ENCODE measurements around the gene RAPGEF1. TPM values are rescaled to one million over a fixed set of nuclear protein-coding genes. Genes with fewer than 3 reads are reported as not detected.

Gene RAPGEF1
- polyA plus RNA-seq, 2 of the 4 experiments (the other 2 are of a cell fraction) = 21.6 to 27.7 TPM

DNA sequence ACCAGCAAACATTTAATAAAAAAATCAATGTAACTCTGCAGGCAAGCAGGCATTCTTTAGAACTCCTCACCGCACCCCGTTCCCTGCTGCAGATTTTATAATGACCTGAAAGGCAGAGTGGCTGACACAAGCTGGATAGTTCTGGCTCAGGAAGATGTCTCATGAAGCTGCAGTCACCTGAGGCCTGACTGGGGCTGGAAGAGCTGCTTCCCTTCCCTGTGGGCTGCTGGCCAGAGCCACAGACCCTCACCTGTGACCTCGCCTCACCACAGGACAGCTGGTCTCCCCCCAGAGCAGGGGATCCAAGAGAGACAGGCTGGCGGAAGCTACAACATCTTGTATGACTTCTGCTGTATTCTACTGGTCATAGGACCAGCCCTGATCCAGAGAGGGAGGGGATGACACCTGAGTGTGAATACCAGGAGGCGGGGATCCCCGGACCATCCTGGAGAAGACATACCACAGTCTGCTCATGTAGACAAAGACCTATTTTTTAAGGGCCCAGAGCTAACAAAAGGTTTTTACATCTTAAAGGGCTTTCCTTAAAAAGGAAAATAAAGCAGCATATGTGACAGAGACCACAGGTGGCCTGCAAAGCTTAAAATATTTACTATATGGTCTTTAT, 43.9 kb downstream of the RAPGEF1 start:
- POLR2A ChIA-PET = no interaction called here

DNA sequence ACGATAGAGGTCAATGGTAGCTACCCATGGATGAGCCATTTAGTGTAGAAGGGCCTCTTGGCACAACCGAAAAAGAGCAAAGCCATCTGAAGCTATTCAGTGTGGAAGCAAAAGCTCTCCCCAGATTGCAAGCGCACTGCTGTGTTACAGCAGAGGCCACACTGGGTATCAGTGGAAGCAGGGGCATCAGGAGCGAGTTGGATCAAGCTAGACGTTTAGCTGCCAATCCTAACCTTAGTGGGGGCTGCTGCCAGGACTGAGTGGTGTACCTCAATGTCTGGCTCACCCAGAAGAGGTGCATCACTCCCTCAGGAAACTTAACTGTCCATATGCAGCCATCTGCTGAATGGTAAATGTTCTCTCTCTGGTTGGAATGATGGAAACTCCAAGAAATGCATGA, 44.5 kb downstream of the RAPGEF1 start:
- H3K4me3 ChIP-seq = no peak overlapping the region
- ChIA-PET CTCF (interaction anchor here (0.6 to 2.3 kb wide), 10 partner anchors 11 to 564 kb away, joined by 3 to 6 read pairs (median 3); no protein-coding TSS in a partner anchor), POLR2A (no interaction called here)
- TF ChIP-seq, protein P1, sequence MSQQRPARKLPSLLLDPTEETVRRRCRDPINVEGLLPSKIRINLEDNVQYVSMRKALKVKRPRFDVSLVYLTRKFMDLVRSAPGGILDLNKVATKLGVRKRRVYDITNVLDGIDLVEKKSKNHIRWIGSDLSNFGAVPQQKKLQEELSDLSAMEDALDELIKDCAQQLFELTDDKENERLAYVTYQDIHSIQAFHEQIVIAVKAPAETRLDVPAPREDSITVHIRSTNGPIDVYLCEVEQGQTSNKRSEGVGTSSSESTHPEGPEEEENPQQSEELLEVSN (IDR thresholded peaks at IDR 0.05; ENCODE audit: borderline replicate concordance, low read depth) = no peak
- TF ChIP-seq, protein P2, sequence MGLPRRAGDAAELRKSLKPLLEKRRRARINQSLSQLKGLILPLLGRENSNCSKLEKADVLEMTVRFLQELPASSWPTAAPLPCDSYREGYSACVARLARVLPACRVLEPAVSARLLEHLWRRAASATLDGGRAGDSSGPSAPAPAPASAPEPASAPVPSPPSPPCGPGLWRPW (IDR thresholded peaks at IDR 0.05) = no peak
- no peak for TF ChIP-seq BHLHE40 (IDR thresholded peaks at IDR 0.05; ENCODE audit: low read depth, low read length)
- TF ChIP-seq NFE2L2 (conservative IDR thresholded peaks at IDR 0.05; ENCODE audit: low read length) = no peak
- no peak for TF ChIP-seq MYC (IDR thresholded peaks at IDR 0.05; ENCODE audit: borderline replicate concordance, low read length)
- TF ChIP-seq POLR2AphosphoS2 (conservative IDR thresholded peaks at IDR 0.05; ENCODE audit: low read length) = no peak
- no peak for TF ChIP-seq FOSB (CRISPR knock-in tag; IDR thresholded peaks at IDR 0.05)
- TF ChIP-seq CEBPB (IDR thresholded peaks at IDR 0.05) = no peak
- no peak for TF ChIP-seq POLR2A (IDR thresholded peaks at IDR 0.05; ENCODE audit: low read length)
- no peak for TF ChIP-seq HOXB13 (CRISPR knock-in tag; IDR thresholded peaks at IDR 0.05; ENCODE audit: low read depth)
- DNase-seq (ENCODE audit: low read depth in 1 of 2, low spot score in 1 of 2) (no peak), ATAC-seq (no peak), FAIRE-seq (no peak)
- no peaks in the 10 kb centered on the region for H3K9me3 ChIP-seq
- H3K4me2 ChIP-seq = no peak overlapping the region
- H3K4me1 ChIP-seq = peaks cover 9% of the 10 kb centered on the region
- 87% methylated on average over 5 of the region's 5 CpGs for WGBS (ENCODE audit: missing lambda C conversion rate)
- no peak overlapping the region for H3K27ac ChIP-seq

More for the DNA sequence above, 43.9 kb downstream of the RAPGEF1 start:
- Histone ChIP-seq H3K4me3 (no peak overlapping the region), H3K4me1 (peaks cover 9% of the 10 kb centered on the region), H3K9me3 (no peaks in the 10 kb centered on the region), H3K4me2 (no peak overlapping the region), H3K27ac (no peak overlapping the region)
- FAIRE-seq (no peak), ATAC-seq (no peak), DNase-seq (ENCODE audit: low read depth in 1 of 2, low spot score in 1 of 2) (no peak)
- TF ChIP-seq RARB (CRISPR knock-in tag; IDR thresholded peaks at IDR 0.05) (no peak), FOSB (CRISPR knock-in tag; IDR thresholded peaks at IDR 0.05) (no peak), TFCP2L1 (CRISPR knock-in tag; IDR thresholded peaks at IDR 0.05) (no peak), RAD21 (conservative IDR thresholded peaks at IDR 0.05 in 1 of 2, IDR thresholded peaks at IDR 0.05 in 1 of 2) (no peak), CHD2 (IDR thresholded peaks at IDR 0.05; ENCODE audit: low read length, partially characterized antibody) (no peak), HDAC2 (IDR thresholded peaks at IDR 0.05) (no peak), NFE2L2 (conservative IDR thresholded peaks at IDR 0.05; ENCODE audit: low read length) (no peak), MAZ (IDR thresholded peaks at IDR 0.05; ENCODE audit: borderline replicate concordance, low read depth, low read length) (no peak), HOXB5 (CRISPR knock-in tag; IDR thresholded peaks at IDR 0.05) (no peak), NPAS2 (CRISPR knock-in tag; IDR thresholded peaks at IDR 0.05; ENCODE audit: borderline replicate concordance) (no peak), BHLHE40 (IDR thresholded peaks at IDR 0.05; ENCODE audit: low read depth, low read length) (no peak), CBX2 (IDR thresholded peaks at IDR 0.05; ENCODE audit: borderline replicate concordance, low read depth) (no peak), ZFP36 (IDR thresholded peaks at IDR 0.05; ENCODE audit: borderline replicate concordance, partially characterized antibody) (no peak), MYC (IDR thresholded peaks at IDR 0.05; ENCODE audit: borderline replicate concordance, low read length) (no peak), CEBPB (IDR thresholded peaks at IDR 0.05) (no peak), HOXB13 (CRISPR knock-in tag; IDR thresholded peaks at IDR 0.05; ENCODE audit: low read depth) (no peak), ESRRA (IDR thresholded peaks at IDR 0.05; ENCODE audit: borderline replicate concordance, low read length) (no peak)
- TF ChIP-seq, protein P3, sequence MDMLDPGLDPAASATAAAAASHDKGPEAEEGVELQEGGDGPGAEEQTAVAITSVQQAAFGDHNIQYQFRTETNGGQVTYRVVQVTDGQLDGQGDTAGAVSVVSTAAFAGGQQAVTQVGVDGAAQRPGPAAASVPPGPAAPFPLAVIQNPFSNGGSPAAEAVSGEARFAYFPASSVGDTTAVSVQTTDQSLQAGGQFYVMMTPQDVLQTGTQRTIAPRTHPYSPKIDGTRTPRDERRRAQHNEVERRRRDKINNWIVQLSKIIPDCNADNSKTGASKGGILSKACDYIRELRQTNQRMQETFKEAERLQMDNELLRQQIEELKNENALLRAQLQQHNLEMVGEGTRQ (IDR thresholded peaks at IDR 0.05) = no peak
- CTCF ChIA-PET = interaction anchor here (0.6 to 2.3 kb wide), 13 partner anchors 11 to 563 kb away, joined by 3 to 6 read pairs (median 3); no protein-coding TSS in a partner anchor
- 88% methylated on average over 6 of the region's 6 CpGs for WGBS (ENCODE audit: missing lambda C conversion rate)
